Epithelial cell of proximal tubule (primary cell): Measurements from ENCODE around the gene RBMX. TPM values are rescaled to one million over a fixed set of nuclear protein-coding genes. Genes with fewer than 3 reads are reported as not detected.

Source experiments
- DNase-seq: peaks from one replicate; pipeline ENCODE4 v3.0.0-alpha.2; 2011; ENCODE audit warnings: low read depth
- H3K4me3 ChIP-seq: 2 replicates; pipeline ENCODE4 v1.5.1; 2011; ENCODE audit warnings: low read depth, mild to moderate bottlenecking, low read length
- total RNA-seq: library from RNA; depleted of rRNA; stranded (reverse); fragments of >200 nt; gene quantifications from 2 replicates; pipeline ENCODE4 v1.2.3, GENCODE V29; 2015
- TF ChIP-seq, protein P1 (sequence below): conservative IDR thresholded peaks from 2 replicates; pipeline ENCODE4 v1.5.1; 2012; ENCODE audit warnings: low read depth, mild to moderate bottlenecking, low read length

Gene RBMX
- total RNA-seq, 1 donor from 2014 or later, result 314 TPM

DNA sequence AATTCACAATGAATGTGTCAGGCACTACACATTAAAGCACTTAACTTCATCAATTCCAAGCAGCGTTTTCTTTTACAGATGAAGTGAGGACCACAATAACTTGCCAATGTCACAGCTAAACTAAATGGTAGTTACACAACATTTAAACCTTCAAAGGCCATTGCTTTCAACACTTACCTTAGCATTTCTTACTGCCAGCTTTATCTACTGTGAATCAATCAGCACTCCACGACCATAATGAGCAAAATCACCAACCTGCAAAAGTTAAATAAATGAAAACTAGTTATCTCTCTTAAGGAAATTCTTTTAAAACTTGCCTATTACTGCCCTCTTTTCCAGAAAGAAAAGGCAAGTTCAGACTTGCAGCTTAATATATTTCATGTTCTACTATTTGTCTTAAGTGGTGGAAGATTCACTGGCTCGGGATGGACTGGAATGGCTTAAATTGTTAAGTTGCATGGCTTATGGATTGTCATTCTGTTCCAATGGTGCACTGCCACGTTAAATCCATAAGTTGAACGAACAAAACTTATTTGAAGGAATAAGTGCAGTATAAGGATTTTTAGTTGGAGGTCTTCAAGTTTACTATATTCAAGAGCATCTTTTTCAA lies 8.3 kb downstream of the RBMX start:
- DNase-seq, result no peak

DNA sequence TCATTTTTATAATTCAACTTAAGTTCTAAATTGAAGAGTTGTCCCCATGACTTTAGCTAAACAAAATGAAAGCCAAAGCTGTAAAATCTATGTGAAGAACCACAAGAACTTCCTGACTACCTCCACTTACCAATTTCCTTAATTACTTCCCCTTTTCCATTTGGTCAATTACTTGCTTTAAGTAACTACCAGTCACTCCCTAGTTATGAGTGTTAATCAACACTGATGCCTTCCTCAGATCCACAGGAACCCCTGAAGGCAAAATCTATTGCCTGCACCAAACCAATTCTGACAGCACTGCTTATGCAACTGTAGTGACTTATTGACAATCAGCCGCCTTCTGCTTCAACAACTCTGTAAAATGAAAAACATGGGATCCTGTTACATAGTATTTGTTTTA lies 10.5 kb downstream of the RBMX start:
- TF ChIP-seq, protein P1, sequence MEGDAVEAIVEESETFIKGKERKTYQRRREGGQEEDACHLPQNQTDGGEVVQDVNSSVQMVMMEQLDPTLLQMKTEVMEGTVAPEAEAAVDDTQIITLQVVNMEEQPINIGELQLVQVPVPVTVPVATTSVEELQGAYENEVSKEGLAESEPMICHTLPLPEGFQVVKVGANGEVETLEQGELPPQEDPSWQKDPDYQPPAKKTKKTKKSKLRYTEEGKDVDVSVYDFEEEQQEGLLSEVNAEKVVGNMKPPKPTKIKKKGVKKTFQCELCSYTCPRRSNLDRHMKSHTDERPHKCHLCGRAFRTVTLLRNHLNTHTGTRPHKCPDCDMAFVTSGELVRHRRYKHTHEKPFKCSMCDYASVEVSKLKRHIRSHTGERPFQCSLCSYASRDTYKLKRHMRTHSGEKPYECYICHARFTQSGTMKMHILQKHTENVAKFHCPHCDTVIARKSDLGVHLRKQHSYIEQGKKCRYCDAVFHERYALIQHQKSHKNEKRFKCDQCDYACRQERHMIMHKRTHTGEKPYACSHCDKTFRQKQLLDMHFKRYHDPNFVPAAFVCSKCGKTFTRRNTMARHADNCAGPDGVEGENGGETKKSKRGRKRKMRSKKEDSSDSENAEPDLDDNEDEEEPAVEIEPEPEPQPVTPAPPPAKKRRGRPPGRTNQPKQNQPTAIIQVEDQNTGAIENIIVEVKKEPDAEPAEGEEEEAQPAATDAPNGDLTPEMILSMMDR, result no peak
- no peak for DNase-seq
- no peak overlapping the region for H3K4me3 ChIP-seq

More for the DNA sequence above, 8.3 kb downstream of the RBMX start:
- TF ChIP-seq, protein P1, result no peak
- no peak overlapping the region for H3K4me3 ChIP-seq

DNA sequence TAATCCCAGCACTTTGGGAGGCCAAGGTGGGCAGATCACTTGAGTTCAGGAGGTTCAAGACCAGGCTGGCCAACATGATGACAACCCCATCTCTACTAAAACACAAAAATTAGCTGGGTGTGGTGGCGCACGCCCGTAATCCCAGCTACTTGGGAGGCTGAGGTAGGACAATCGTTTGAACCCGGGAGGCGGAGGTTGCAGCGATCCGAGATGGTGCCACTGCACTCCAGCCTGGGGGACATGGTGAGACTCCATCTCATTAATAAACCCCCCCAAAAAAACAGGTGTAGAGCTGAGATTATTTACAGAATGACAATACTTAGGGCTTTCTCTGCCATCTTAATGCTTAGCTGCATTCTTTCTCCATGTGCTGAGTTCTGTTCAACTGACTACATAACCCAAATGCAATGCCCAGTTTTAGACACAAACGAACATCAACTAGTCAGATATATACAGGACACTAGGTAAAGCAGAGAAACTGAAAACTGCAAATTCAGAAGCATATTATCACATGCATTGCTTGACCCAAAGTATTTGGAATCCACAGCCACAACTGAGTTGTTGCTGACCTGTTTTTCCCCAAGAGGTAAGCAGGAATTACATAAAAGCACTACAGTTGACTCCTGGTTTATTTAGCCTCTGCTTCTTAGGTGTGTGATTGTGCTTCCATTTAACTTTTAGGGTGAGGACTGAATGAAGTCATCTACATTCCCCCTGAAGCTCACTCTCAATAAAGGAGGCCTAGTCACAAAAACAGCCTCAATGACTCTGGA lies 12.1 kb downstream of the RBMX start:
- DNase-seq, result no peak
- TF ChIP-seq, protein P1, result no peak
- no peak overlapping the region for H3K4me3 ChIP-seq

DNA sequence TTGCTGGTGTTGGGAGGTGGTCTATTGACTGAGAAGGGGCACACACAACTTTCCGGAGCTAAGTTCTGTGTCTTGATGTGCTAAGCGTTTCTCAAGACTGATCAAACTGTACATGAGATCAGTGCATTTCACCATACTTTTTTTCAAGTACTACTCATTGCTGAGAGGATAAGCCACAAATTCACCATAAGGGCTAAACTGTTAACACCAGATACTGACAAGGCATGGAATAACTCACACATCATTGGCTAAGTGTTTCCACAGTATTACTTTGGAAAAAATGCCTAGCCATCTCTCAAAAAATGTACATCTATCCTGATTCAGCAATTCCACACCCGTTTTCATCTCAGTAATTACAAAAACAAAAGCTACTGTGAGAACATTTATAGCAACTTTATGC lies 13.0 kb downstream of the RBMX start:
- TF ChIP-seq, protein P1, result no peak
- no peak for DNase-seq
- no peak overlapping the region for H3K4me3 ChIP-seq

DNA sequence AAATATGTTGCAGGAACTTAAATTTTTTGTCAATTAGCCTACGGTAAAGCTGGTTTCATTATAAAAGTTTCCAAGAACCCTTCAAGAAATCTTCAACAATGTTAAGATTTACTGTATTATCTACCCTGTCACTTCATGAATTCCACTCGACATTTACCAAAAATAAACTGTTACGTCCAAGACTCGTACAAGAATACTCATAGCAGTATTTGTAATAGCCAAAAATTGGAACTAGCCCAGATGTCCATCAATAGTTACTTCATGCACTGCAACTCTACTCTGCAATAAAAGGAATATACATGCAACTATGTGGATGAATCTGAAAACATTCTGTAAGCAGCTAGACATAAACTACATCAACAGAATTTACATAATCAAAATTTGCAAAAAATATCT lies 13.4 kb downstream of the RBMX start:
- TF ChIP-seq, protein P1, result no peak
- no peak overlapping the region for H3K4me3 ChIP-seq
- DNase-seq, result no peak

DNA sequence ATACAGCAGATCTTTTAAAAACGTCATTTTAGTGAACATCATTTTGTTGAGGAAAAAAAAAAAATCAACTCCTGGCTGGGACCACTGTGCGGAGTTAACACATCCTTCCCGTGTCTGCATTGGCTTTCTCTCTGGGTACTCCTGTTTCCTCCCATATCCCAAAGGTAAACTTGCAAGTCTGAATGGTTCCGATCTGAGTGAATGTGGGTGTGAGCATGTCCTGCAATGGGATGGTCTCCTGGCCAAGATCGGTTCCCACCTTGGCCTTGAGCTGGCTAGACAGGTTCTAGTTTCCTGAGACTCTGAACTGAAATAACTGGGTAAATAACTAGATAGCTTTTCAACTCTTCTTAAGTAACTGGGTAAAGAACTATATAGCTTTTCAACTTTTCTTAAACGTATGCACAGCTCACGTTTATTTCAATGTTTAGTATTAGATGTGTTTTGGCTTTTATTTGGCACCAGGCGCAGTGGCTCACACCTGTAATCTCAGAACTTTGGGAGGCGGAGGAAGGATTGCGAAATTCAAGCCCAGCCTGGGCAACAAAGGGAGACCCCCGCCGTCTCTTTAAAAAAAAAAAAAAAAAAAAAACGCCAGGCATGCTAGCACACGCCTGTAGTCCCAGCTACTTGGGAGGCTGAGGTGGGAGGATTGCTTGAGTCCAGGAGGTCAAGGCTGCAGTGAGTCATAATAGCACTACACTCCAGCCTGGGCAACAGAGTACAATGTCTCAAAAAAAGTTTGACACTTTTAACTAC lies 14.0 kb downstream of the RBMX start:
- no peak for DNase-seq
- TF ChIP-seq, protein P1, result no peak
- H3K4me3 ChIP-seq, result no peak overlapping the region
